AG04450 (cell line): Measurements from ENCODE around the gene RPRD1A. TPM values are rescaled to one million over a fixed set of nuclear protein-coding genes. Genes with fewer than 3 reads are reported as not detected.
A peak's percentile ranks its signal among the peaks of the same experiment; 100 is the strongest.
"Not testable (repeated sequence)": the region's sequence is repeated elsewhere in the genome, so short reads cannot be mapped to it uniquely, and the experiment has no call there.

Experiments used
- CTCF ChIA-PET: fragments of 300-600, 350-600 bp; formaldehyde crosslinking; extraction: SDS; loops from one replicate; lab custom pipeline; 2022; ENCODE audit warnings: antibody characterized with exemption, inconsistent platforms; lab: Charles Lee
- POLR2A ChIA-PET: fragments of 350-600 bp; formaldehyde crosslinking; extraction: SDS; loops from one replicate; lab custom pipeline; 2021; ENCODE audit warnings: antibody characterized with exemption, inconsistent platforms; lab: Yijun Ruan, JAX
- DNase-seq: peaks from one replicate; pipeline ENCODE4 v3.0.0-alpha.2; 2011; ENCODE audit warnings: low read depth, low spot score
- H3K27ac ChIP-seq: one replicate; pipeline ENCODE4 v1.5.1; 2012; ENCODE audit warnings: low read depth, low read length, control low read depth
- H3K27me3 ChIP-seq: one replicate; pipeline ENCODE4 v1.6.0; 2012; ENCODE audit warnings: low read length; ENCODE audit not compliant: control insufficient read depth, insufficient read depth
- H3K4me3 ChIP-seq: 2 replicates; pipeline ENCODE4 v1.5.1; 2011; ENCODE audit warnings: mild to moderate bottlenecking, low read depth, low read length, control low read depth
- H3K9me3 ChIP-seq: 2 replicates; pipeline ENCODE4 v1.5.1; 2012; ENCODE audit warnings: low read length; ENCODE audit not compliant: control insufficient read depth, insufficient read depth
- CTCF ChIP-seq: IDR thresholded peaks from 2 replicates; pipeline ENCODE4 v1.5.1; 2011; ENCODE audit warnings: low read depth, low read length, control low read depth, inconsistent platforms
- polyA minus RNA-seq: library from RNA; depleted of rRNA, polyadenylated mRNA; stranded (reverse); fragments of >200 nt; gene quantifications from 2 replicates; pipeline ENCODE4 v1.2.3, GENCODE V29; 2011; rRNA and poly(A)+ RNA removed
- polyA plus RNA-seq: library from polyadenylated mRNA; depleted of rRNA; stranded (reverse); fragments of >200 nt; gene quantifications from 2 replicates; pipeline ENCODE4 v1.2.3, GENCODE V29; 2011; rRNA removed

The RPRD1A gene, protein sequence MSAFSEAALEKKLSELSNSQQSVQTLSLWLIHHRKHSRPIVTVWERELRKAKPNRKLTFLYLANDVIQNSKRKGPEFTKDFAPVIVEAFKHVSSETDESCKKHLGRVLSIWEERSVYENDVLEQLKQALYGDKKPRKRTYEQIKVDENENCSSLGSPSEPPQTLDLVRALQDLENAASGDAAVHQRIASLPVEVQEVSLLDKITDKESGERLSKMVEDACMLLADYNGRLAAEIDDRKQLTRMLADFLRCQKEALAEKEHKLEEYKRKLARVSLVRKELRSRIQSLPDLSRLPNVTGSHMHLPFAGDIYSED
- 25.7 and 35.6 TPM in 2 replicates for polyA plus RNA-seq
- polyA minus RNA-seq, result 25.0 and 27.3 TPM in 2 replicates

DNA sequence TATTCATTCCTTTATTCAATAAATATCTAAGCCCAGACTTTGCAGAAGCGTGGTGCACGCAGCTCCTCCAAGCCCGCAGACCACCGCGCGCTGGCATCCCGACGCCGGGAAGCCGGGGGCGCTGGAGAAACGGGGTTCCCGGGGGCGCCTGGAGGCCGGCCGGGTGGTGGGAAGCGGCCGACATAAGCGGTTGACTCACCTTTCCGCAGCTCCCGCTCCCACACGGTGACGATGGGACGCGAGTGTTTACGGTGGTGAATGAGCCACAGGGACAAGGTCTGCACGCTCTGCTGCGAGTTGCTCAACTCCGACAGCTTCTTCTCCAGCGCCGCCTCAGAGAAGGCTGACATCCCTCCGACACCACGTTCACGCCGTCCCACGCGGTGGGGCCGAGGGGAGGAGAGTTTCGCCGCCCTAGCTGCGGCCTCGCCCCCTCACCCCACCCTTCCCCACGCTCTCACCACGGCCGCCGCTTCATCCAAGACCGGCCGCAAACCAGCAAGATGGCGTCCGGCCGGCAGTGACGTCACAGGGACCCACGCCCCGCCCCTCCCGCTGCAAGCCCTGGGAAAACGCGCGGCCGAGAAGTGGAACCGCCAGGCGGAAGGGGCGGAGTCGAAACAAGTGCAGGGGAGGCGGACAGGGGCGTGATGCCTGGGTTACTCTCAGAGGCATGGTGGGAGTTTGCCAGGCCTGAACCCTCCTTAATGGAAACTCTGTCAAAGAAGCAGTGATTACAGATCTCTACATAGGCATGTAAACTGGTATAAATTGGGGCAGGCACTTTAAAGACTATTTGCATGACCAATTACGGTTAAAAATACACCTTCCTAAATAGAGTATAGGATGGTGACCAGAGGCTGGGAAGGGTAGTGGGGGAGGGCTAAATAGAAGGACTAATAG lies at the start of gene RPRD1A:
Gene RPRD1A, minus strand, starts transcription at position 505 of the 903 bp plus-strand sequence. Its CDS starts 155 bp downstream, at position 350.
- no peak for TF ChIP-seq CTCF
- Histone ChIP-seq H3K27ac (peak within 1 kb of the TSS; percentile 96), H3K4me3 (peak within 1 kb of the TSS; percentile 88), H3K27me3 (no peaks in the 10 kb centered on the region), H3K9me3 (peaks cover 4% of the 10 kb centered on the region; the same call in 1 of the 2 replicates)
- peak; percentile 84 for DNase-seq
- CTCF ChIA-PET, result interaction anchor here (0.6 kb wide), 1 partner anchor 1231 kb away, joined by 3 read pairs; no protein-coding TSS in a partner anchor
- POLR2A ChIA-PET, result interaction anchor here (0.6 kb wide), 1 partner anchor 95 kb away, joined by 7 read pairs; the partner anchor contains the start of gene RMP24

GRCh38 chr18:36116771-36117170 lies 49.4 kb upstream of the RPRD1A start:
- POLR2A ChIA-PET, CTCF ChIA-PET, H3K9me3 ChIP-seq, H3K4me3 ChIP-seq, H3K27ac ChIP-seq, DNase-seq, H3K27me3 ChIP-seq: not testable (repeated sequence)

DNA sequence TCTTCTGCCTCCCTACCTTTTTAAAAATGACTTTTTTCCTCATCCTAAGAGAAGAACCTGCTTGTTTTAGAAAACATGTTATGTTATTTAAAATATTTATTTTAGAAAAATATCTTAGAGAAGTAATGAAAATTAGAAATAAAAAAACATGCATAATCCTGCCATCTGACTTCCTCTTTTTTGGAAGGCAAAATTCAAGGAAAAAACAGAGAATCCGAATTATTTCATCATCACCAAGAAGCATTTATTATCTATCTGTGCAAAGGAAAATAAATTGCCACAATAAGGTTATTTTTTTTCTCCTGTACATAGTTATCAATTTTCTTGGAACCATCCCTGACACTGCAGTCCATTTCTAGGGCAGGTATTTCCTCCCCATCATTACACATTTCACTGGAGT lies 47.4 kb upstream of the RPRD1A start:
- H3K27me3 ChIP-seq, result no peaks in the 10 kb centered on the region
- ChIA-PET CTCF (interaction anchor here (0.6 kb wide), 1 partner anchor 24 kb away, joined by 3 read pairs; no protein-coding TSS in a partner anchor), POLR2A (no interaction called here)
- H3K27ac ChIP-seq, result no peak overlapping the region
- no peaks in the 10 kb centered on the region for H3K9me3 ChIP-seq
- TF ChIP-seq CTCF, result no peak
- H3K4me3 ChIP-seq, result no peak overlapping the region
- no peak for DNase-seq

- POLR2A ChIA-PET, result no interaction called here
- Histone ChIP-seq H3K9me3 (no peaks in the 10 kb centered on the region), H3K27me3 (no peaks in the 10 kb centered on the region), H3K4me3 (no peak overlapping the region), H3K27ac (no peak overlapping the region)
- DNase-seq, result no peak
- no peak for TF ChIP-seq CTCF
- CTCF ChIA-PET, result no interaction called here
Observed at GRCh38 chr18:36114251-36114650, 46.9 kb upstream of the RPRD1A start.

- no peaks in the 10 kb centered on the region for H3K9me3 ChIP-seq
- no peak for DNase-seq
- H3K4me3 ChIP-seq, result no peak overlapping the region
- TF ChIP-seq CTCF, result no peak
- ChIA-PET CTCF (interaction anchor here (1.6 kb wide), 1 partner anchor 172 kb away, joined by 3 read pairs; no protein-coding TSS in a partner anchor), POLR2A (no interaction called here)
- no peaks in the 10 kb centered on the region for H3K27me3 ChIP-seq
- H3K27ac ChIP-seq, result no peak overlapping the region
Observed at GRCh38 chr18:36112302-36112701, 44.9 kb upstream of the RPRD1A start.
